Measurements from ENCODE around the gene WASF3. TPM values are rescaled to one million over a fixed set of nuclear protein-coding genes. Genes with fewer than 3 reads are reported as not detected.

Gene WASF3
- total and polyA plus RNA-seq, 2 experiments from 2014 or later, result 17.3 to 34.5 TPM

GRCh38 chr13:26594363-26594762 is 36.9 kb downstream of the WASF3 start:
- Histone ChIP-seq H3K4me3 (no peak overlapping the region), H3K4me1 (ENCODE audit: low read depth) (no peaks in the 10 kb centered on the region), H3K27me3 (no peaks in the 10 kb centered on the region), H3K9me3 (ENCODE audit: low read depth) (no peaks in the 10 kb centered on the region), H3K27ac (no peak overlapping the region), H3K36me3 (no peaks in the 10 kb centered on the region)
- TF ChIP-seq, protein P1, sequence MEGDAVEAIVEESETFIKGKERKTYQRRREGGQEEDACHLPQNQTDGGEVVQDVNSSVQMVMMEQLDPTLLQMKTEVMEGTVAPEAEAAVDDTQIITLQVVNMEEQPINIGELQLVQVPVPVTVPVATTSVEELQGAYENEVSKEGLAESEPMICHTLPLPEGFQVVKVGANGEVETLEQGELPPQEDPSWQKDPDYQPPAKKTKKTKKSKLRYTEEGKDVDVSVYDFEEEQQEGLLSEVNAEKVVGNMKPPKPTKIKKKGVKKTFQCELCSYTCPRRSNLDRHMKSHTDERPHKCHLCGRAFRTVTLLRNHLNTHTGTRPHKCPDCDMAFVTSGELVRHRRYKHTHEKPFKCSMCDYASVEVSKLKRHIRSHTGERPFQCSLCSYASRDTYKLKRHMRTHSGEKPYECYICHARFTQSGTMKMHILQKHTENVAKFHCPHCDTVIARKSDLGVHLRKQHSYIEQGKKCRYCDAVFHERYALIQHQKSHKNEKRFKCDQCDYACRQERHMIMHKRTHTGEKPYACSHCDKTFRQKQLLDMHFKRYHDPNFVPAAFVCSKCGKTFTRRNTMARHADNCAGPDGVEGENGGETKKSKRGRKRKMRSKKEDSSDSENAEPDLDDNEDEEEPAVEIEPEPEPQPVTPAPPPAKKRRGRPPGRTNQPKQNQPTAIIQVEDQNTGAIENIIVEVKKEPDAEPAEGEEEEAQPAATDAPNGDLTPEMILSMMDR (IDR thresholded peaks at IDR 0.05; ENCODE audit: low read depth, low read length), result no peak
- no peak for DNase-seq (ENCODE audit: low read depth in 1 of 2, low spot score in 1 of 2)

- H3K27me3 ChIP-seq, result no peaks in the 10 kb centered on the region
- H3K4me3 ChIP-seq, result no peak overlapping the region
- H3K27ac ChIP-seq, result no peak overlapping the region
- no peaks in the 10 kb centered on the region for H3K36me3 ChIP-seq
- peaks cover 7% of the 10 kb centered on the region for H3K4me1 ChIP-seq (ENCODE audit: low read depth)
- no peak for DNase-seq (ENCODE audit: low read depth in 1 of 2, low spot score in 1 of 2)
- TF ChIP-seq, protein P1 (IDR thresholded peaks at IDR 0.05; ENCODE audit: low read depth, low read length), result no peak
- no peaks in the 10 kb centered on the region for H3K9me3 ChIP-seq (ENCODE audit: low read depth)
These were observed 39.0 kb downstream of the WASF3 start for GRCh38 chr13:26596458-26596857.

DNA sequence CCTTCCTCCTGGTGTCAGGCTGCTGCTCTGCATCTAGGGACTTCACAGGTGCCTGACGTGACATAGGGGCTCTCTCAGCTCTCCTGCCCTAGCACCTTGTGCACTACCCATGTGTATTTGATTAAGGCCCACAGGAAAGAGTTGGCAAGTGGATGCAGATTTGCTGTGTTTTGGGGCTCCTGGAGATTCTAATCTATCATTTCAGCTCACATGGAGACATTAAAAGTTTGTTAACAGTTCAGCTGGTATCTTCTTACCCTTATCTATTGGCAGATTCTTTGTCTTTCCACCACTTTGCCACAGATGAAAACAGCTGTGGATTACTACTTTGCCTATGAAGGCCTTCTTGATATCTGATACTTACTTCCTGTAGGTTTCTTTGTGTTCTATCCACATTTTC is 41.9 kb downstream of the WASF3 start:
- Histone ChIP-seq H3K27me3 (no peaks in the 10 kb centered on the region), H3K9me3 (ENCODE audit: low read depth) (no peaks in the 10 kb centered on the region), H3K4me1 (ENCODE audit: low read depth) (peaks cover 10% of the 10 kb centered on the region), H3K4me3 (no peak overlapping the region), H3K27ac (no peak overlapping the region), H3K36me3 (no peaks in the 10 kb centered on the region)
- TF ChIP-seq, protein P1 (IDR thresholded peaks at IDR 0.05; ENCODE audit: low read depth, low read length), result no peak
- DNase-seq (ENCODE audit: low read depth in 1 of 2, low spot score in 1 of 2), result no peak

GRCh38 chr13:26599860-26600259 is 42.4 kb downstream of the WASF3 start:
- no peaks in the 10 kb centered on the region for H3K27me3 ChIP-seq
- no peak overlapping the region for H3K27ac ChIP-seq
- H3K36me3 ChIP-seq, result no peaks in the 10 kb centered on the region
- no peak for DNase-seq (ENCODE audit: low read depth in 1 of 2, low spot score in 1 of 2)
- H3K9me3 ChIP-seq (ENCODE audit: low read depth), result no peaks in the 10 kb centered on the region
- no peak overlapping the region for H3K4me3 ChIP-seq
- TF ChIP-seq, protein P1 (IDR thresholded peaks at IDR 0.05; ENCODE audit: low read depth, low read length), result no peak
- peaks cover 14% of the 10 kb centered on the region for H3K4me1 ChIP-seq (ENCODE audit: low read depth)

GRCh38 chr13:26600343-26600742 is 42.9 kb downstream of the WASF3 start:
- no peak overlapping the region for H3K4me3 ChIP-seq
- peaks cover 18% of the 10 kb centered on the region for H3K4me1 ChIP-seq (ENCODE audit: low read depth)
- no peak overlapping the region for H3K27ac ChIP-seq
- no peaks in the 10 kb centered on the region for H3K36me3 ChIP-seq
- H3K9me3 ChIP-seq (ENCODE audit: low read depth), result no peaks in the 10 kb centered on the region
- TF ChIP-seq, protein P1 (IDR thresholded peaks at IDR 0.05; ENCODE audit: low read depth, low read length), result no peak
- H3K27me3 ChIP-seq, result no peaks in the 10 kb centered on the region
- DNase-seq (ENCODE audit: low read depth in 1 of 2, low spot score in 1 of 2), result peak in 1 of 2 donors; percentile 10

DNA sequence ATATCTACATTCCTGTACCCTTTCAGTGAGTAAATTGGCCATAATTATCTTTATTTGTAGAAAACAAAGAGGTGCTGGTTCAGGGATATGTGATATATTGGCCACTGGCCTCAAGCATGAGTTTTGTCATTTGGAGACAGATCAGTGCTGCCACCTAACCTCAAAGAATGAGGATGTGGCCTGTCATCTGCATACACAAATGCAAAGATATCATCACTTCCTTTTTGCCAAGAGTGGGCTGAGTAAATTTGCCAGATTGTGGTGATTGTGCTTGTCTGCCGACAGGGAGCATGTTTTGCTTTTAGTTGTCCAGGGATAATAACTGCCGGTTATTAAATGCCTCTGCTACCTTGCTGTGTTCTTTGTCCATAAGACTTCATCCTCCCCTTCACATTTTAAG is 44.2 kb downstream of the WASF3 start:
- Histone ChIP-seq H3K4me3 (no peak overlapping the region), H3K36me3 (no peaks in the 10 kb centered on the region), H3K27me3 (no peaks in the 10 kb centered on the region), H3K27ac (no peak overlapping the region), H3K9me3 (ENCODE audit: low read depth) (no peaks in the 10 kb centered on the region), H3K4me1 (ENCODE audit: low read depth) (peaks cover 18% of the 10 kb centered on the region)
- TF ChIP-seq, protein P1 (IDR thresholded peaks at IDR 0.05; ENCODE audit: low read depth, low read length), result no peak
- DNase-seq (ENCODE audit: low read depth in 1 of 2, low spot score in 1 of 2), result peak in 1 of 2 donors; percentile 40
